Measurements from ENCODE around the gene EXOC6.
"Not testable (repeated sequence)": the region's sequence is repeated elsewhere in the genome, so short reads cannot be mapped to it uniquely, and the experiment has no call there.

The EXOC6 gene

GRCh38 chr10:93083743-93084539 lies 235.6 kb downstream of the EXOC6 start:
- no peak for DNase-seq

GRCh38 chr10:93085272-93085859 lies 237.0 kb downstream of the EXOC6 start:
- no peak for DNase-seq

GRCh38 chr10:93086289-93086688 lies 238.0 kb downstream of the EXOC6 start:
- no peak for DNase-seq

GRCh38 chr10:93087846-93088245 lies 239.5 kb downstream of the EXOC6 start:
- no peak for DNase-seq

GRCh38 chr10:93088466-93088865 lies 240.1 kb downstream of the EXOC6 start:
- DNase-seq, result no peak

GRCh38 chr10:93090619-93091018 lies 242.3 kb downstream of the EXOC6 start:
- DNase-seq, result no peak

GRCh38 chr10:93091960-93092359 lies 243.6 kb downstream of the EXOC6 start:
- DNase-seq, result no peak

- no peak for DNase-seq
Observed at GRCh38 chr10:93095225-93095624, 246.9 kb downstream of the EXOC6 start.

- DNase-seq, result no peak
Observed at GRCh38 chr10:93096901-93097300, 248.6 kb downstream of the EXOC6 start.

- no peak for DNase-seq
Observed at GRCh38 chr10:93097386-93097785, 249.1 kb downstream of the EXOC6 start.

- no peak for DNase-seq
Observed at GRCh38 chr10:93098816-93099215, 250.5 kb downstream of the EXOC6 start.

- no peak for DNase-seq
Observed at GRCh38 chr10:93099670-93100069, 251.3 kb downstream of the EXOC6 start.

- not testable (repeated sequence) for DNase-seq
Observed at GRCh38 chr10:93101148-93101547, 252.8 kb downstream of the EXOC6 start.

GRCh38 chr10:93103953-93104352 lies 255.6 kb downstream of the EXOC6 start:
- no peak for DNase-seq

GRCh38 chr10:93106631-93107072 lies 258.3 kb downstream of the EXOC6 start:
- no peak for DNase-seq

Data from amniotic stem cell (primary cell).